HepG2 (cell line): Measurements from ENCODE around the gene CCDC66. TPM values are rescaled to one million over a fixed set of nuclear protein-coding genes. Genes with fewer than 3 reads are reported as not detected.

ENCODE experiments used
- CEBPB ChIP-seq: IDR thresholded peaks from 2 replicates; pipeline ENCODE4 v1.6.1; 2011; ENCODE audit warnings: low read depth, low read length, improper control_type of control experiment, borderline replicate concordance
- FOSL2 ChIP-seq: sonication (generic); formaldehyde crosslinking; IDR thresholded peaks from 2 replicates; pipeline ENCODE4 v1.4.0; 2020; ENCODE audit warnings: missing genetic modification reagents
- KAT2B ChIP-seq: fragments of 150-350 bp; IDR thresholded peaks from 2 replicates; pipeline ENCODE4 v1.6.1; 2014; ENCODE audit warnings: low read depth, low read length, borderline replicate concordance
- KDM5B ChIP-seq: sonication (generic); formaldehyde crosslinking; IDR thresholded peaks from 2 replicates; pipeline ENCODE4 v1.4.0; 2020; ENCODE audit warnings: missing genetic modification reagents, mild to moderate bottlenecking, borderline replicate concordance
- KLF16 ChIP-seq, 2 experiments: sonication (generic) in 1 of 2; formaldehyde crosslinking in 1 of 2; IDR thresholded peaks; 2 replicates each; pipeline versions ENCODE4 v1.6.1 to v1.8.0; 2016 to 2023; ENCODE audit warnings: missing genetic modification reagents in 2 of 2, missing compliant biosample characterization in 1 of 2
- KLF9 ChIP-seq: IDR thresholded peaks from 2 replicates; pipeline ENCODE4 v1.6.1; 2016; ENCODE audit warnings: low read depth
- NPAS2 ChIP-seq: sonication (generic); formaldehyde crosslinking; IDR thresholded peaks from 2 replicates; pipeline ENCODE4 v1.8.0; 2022; ENCODE audit warnings: mild to moderate bottlenecking, missing genetic modification reagents, borderline replicate concordance
- PITX1 ChIP-seq: sonication (generic); formaldehyde crosslinking; IDR thresholded peaks from 2 replicates; pipeline ENCODE4 v1.5.1; 2020; ENCODE audit warnings: mild to moderate bottlenecking, missing genetic modification reagents
- PRPF4 ChIP-seq: fragments of 200-400 bp; formaldehyde crosslinking; IDR thresholded peaks from 2 replicates; pipeline ENCODE4 v1.6.1; 2016; ENCODE audit warnings: low read length, low read depth; ENCODE audit not compliant: poor library complexity, severe bottlenecking
- RFXAP ChIP-seq: sonication (generic); formaldehyde crosslinking; IDR thresholded peaks from 2 replicates; pipeline ENCODE4 v1.4.0; 2020; ENCODE audit warnings: missing genetic modification reagents, borderline replicate concordance
- RXRB ChIP-seq: IDR thresholded peaks from 2 replicates; pipeline ENCODE4 v1.6.1; 2016; ENCODE audit warnings: borderline replicate concordance, missing genetic modification reagents, missing compliant biosample characterization
- SMAD3 ChIP-seq: sonication (generic); formaldehyde crosslinking; IDR thresholded peaks from 2 replicates; pipeline ENCODE4 v1.4.0; 2020; ENCODE audit warnings: missing genetic modification reagents
- SMARCE1 ChIP-seq: fragments of 450-650 bp; IDR thresholded peaks from 2 replicates; pipeline ENCODE4 v1.6.1; 2017; ENCODE audit warnings: borderline replicate concordance
- SRY ChIP-seq: sonication (generic); formaldehyde crosslinking; IDR thresholded peaks from 2 replicates; pipeline ENCODE4 v1.8.0; 2022; ENCODE audit warnings: mild to moderate bottlenecking, missing genetic modification reagents
- ZNF124 ChIP-seq: sonication (generic); formaldehyde crosslinking; IDR thresholded peaks from 2 replicates; pipeline ENCODE4 v1.4.0; 2020; ENCODE audit warnings: missing genetic modification reagents
- ZNF292 ChIP-seq: sonication (generic); formaldehyde crosslinking; IDR thresholded peaks from 2 replicates; pipeline ENCODE4 v1.8.1; 2022; ENCODE audit warnings: mild to moderate bottlenecking, low read depth, missing genetic modification reagents, borderline replicate concordance
- ZNF616 ChIP-seq: sonication (generic); formaldehyde crosslinking; IDR thresholded peaks from 2 replicates; pipeline ENCODE4 v1.5.0; 2020; ENCODE audit warnings: low read depth, mild to moderate bottlenecking, missing genetic modification reagents
- ZNF674 ChIP-seq: sonication (generic); formaldehyde crosslinking; IDR thresholded peaks from 2 replicates; pipeline ENCODE4 v1.5.0; 2020; ENCODE audit warnings: low read depth, mild to moderate bottlenecking, missing genetic modification reagents
- ZNF768 ChIP-seq: sonication (generic); formaldehyde crosslinking; IDR thresholded peaks from 2 replicates; pipeline ENCODE4 v1.4.0; 2020; ENCODE audit warnings: missing genetic modification reagents
- ZNF772 ChIP-seq: sonication (generic); formaldehyde crosslinking; IDR thresholded peaks from 2 replicates; pipeline ENCODE4 v1.5.0; 2020; ENCODE audit warnings: mild to moderate bottlenecking, missing genetic modification reagents
- ZNF773 ChIP-seq: sonication (generic); formaldehyde crosslinking; IDR thresholded peaks from 2 replicates; pipeline ENCODE4 v1.4.0; 2020; ENCODE audit warnings: missing genetic modification reagents, borderline replicate concordance
- polyA plus RNA-seq, 8 experiments: library from polyadenylated mRNA; depleted of rRNA in 3 of 8; stranded (reverse) in 7 of 8; unstranded in 1 of 8; fragments of >200 nt; fragmentation: Illumina TruSeq in 4 of 8; extraction: Trizol in 4 of 8; gene quantifications; 2 replicates each; pipeline versions ENCODE4 v1.2.1 to v1.2.3, GENCODE V29; 2011 to 2016; ENCODE audit warnings: low read depth in 4 of 8, missing spikeins in 1 of 8, mixed read lengths in 1 of 8; ENCODE audit not compliant: insufficient read depth in 1 of 8
- total RNA-seq, 5 experiments: library from RNA; depleted of rRNA; stranded (reverse); fragments of >200 nt; fragmentation: Illumina TruSeq; extraction: Trizol; gene quantifications; 2 replicates each; pipeline ENCODE4 v1.2.3, GENCODE V29; 2016; ENCODE audit warnings: low read depth in 1 of 5
- TF ChIP-seq, protein P1 (sequence below): sonication (generic); formaldehyde crosslinking; IDR thresholded peaks from 2 replicates; pipeline ENCODE4 v1.5.0; 2020; ENCODE audit warnings: missing genetic modification reagents, mild to moderate bottlenecking, borderline replicate concordance
- TF ChIP-seq, protein P2 (sequence below): sonication (generic); formaldehyde crosslinking; IDR thresholded peaks from 2 replicates; pipeline ENCODE4 v1.5.1; 2020; ENCODE audit warnings: mild to moderate bottlenecking, missing genetic modification reagents
- TF ChIP-seq, protein P3 (sequence below): sonication (generic); formaldehyde crosslinking; IDR thresholded peaks from 2 replicates; pipeline ENCODE4 v1.4.0; 2020; ENCODE audit warnings: missing genetic modification reagents

Gene CCDC66
- total and polyA plus RNA-seq, 2 of the 13 experiments (the other 11 are each of a cell fraction or from before 2014, with no cell fraction given) = 8.4 to 19.9 TPM

DNA sequence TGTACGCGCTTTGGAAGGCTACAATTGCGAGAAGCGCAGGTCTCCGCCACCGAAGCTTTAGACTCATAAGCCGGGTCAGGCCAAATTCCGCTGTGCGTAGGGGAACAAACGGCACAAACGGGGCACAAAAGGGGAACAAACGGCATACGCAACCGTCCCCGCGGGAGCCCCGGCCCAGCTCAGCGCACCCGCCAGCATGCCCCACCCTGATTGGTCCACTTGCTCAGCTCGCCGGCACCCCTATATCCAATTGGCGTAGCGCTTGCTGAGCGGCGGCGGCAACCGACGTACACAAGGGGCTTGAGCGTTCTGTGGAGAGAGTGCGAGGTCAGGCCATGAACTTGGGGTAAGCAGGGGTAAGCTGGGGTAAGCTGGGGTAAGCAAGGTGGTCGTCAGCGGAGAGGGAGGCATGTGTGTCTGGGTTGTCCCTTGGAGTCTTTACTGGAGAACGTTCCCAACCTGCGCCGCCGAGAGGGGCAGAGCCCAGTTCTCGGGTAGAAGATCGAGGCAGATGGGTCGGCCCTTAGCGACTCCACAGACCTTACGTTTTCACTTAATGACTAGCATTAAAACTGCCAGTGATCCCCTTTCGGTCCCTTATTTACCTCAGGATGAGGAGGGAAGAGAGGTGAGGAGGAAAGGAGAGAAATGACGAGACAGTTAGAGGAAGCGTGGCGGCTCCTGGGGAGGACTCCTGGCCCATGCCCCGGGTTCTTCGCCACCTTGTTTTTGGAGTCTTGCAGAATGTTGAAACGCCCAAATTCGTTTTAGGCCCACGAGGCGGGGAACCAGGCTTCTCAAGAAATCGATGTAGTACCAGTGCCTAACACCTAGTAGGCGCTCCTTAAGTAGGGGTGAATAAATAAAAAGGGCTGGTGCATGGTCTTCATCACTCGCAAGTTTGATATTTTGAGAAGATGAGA lies at the start of gene CCDC66 (continued):
- TF ChIP-seq, protein P1, sequence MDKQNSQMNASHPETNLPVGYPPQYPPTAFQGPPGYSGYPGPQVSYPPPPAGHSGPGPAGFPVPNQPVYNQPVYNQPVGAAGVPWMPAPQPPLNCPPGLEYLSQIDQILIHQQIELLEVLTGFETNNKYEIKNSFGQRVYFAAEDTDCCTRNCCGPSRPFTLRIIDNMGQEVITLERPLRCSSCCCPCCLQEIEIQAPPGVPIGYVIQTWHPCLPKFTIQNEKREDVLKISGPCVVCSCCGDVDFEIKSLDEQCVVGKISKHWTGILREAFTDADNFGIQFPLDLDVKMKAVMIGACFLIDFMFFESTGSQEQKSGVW = no peak
- TF ChIP-seq SMARCE1 (no peak), SRY (peak; percentile 88), ZNF772 (peak; percentile 88; the same call in 1 of the 2 replicates), ZNF292 (CRISPR knock-in tag) (no peak), RXRB (CRISPR knock-in tag) (peak; percentile 50; the same call in 1 of the 2 replicates), PRPF4 (no peak), RFXAP (CRISPR knock-in tag) (peak; percentile 74; the same call in 1 of the 2 replicates), ZNF124 (peak; percentile 49; the same call in 1 of the 2 replicates), ZNF616 (CRISPR knock-in tag) (0 out of 2 replicates have a peak, but pooled peaks have one; percentile 60), ZNF674 (CRISPR knock-in tag) (no peak), NPAS2 (CRISPR knock-in tag) (no peak), SMAD3 (no peak), PITX1 (no peak; the same call in 1 of the 2 replicates), KLF16 (CRISPR knock-in tag; IDR thresholded peaks at IDR 0.05) (peak in 1 of 2 experiments; percentile 59; a peak in 1 of 4 replicates), KDM5B (CRISPR knock-in tag) (peak; percentile 94; the same call in 1 of the 2 replicates), FOSL2 (CRISPR knock-in tag) (peak; percentile 28; the same call in 1 of the 2 replicates), ZNF768 (CRISPR knock-in tag) (peak; percentile 54; the same call in 1 of the 2 replicates), KLF9 (CRISPR knock-in tag) (no peak), CEBPB (0 out of 2 replicates have a peak, but pooled peaks have one; percentile 18), KAT2B (no peak), ZNF773 (CRISPR knock-in tag) (no peak)
- TF ChIP-seq, protein P2, sequence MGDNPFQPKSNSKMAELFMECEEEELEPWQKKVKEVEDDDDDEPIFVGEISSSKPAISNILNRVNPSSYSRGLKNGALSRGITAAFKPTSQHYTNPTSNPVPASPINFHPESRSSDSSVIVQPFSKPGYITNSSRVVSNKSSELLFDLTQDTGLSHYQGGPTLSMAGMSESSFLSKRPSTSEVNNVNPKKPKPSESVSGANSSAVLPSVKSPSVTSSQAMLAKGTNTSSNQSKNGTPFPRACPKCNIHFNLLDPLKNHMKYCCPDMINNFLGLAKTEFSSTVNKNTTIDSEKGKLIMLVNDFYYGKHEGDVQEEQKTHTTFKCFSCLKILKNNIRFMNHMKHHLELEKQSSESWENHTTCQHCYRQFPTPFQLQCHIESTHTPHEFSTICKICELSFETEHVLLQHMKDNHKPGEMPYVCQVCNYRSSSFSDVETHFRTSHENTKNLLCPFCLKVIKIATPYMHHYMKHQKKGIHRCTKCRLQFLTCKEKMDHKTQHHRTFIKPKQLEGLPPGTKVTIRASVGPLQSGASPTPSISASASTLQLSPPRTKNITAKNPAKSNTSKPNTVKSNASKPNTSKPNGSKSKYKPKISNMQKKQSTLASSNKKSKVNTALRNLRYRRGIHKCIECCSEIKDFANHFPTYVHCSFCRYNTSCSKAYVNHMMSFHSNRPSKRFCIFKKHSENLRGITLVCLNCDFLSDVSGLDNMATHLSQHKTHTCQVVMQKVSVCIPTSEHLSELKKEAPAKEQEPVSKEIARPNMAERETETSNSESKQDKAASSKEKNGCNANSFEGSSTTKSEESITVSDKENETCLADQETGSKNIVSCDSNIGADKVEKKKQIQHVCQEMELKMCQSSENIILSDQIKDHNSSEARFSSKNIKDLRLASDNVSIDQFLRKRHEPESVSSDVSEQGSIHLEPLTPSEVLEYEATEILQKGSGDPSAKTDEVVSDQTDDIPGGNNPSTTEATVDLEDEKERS = no peak
- TF ChIP-seq, protein P3, sequence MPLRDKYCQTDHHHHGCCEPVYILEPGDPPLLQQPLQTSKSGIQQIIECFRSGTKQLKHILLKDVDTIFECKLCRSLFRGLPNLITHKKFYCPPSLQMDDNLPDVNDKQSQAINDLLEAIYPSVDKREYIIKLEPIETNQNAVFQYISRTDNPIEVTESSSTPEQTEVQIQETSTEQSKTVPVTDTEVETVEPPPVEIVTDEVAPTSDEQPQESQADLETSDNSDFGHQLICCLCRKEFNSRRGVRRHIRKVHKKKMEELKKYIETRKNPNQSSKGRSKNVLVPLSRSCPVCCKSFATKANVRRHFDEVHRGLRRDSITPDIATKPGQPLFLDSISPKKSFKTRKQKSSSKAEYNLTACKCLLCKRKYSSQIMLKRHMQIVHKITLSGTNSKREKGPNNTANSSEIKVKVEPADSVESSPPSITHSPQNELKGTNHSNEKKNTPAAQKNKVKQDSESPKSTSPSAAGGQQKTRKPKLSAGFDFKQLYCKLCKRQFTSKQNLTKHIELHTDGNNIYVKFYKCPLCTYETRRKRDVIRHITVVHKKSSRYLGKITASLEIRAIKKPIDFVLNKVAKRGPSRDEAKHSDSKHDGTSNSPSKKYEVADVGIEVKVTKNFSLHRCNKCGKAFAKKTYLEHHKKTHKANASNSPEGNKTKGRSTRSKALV (CRISPR knock-in tag) = no peak
